Skin epidermis (tissue), 12 donors: Measurements from ENCODE around the gene KIF21B.

Experiments
- H3K27ac ChIP-seq, 21 experiments: fragments of 200-600 bp; sonication (generic) in 11 of 21; one replicate each; pipeline ENCODE4 v1.5.0; 2020; ENCODE audit warnings: mild to moderate bottlenecking in 3 of 21, inconsistent platforms in 2 of 21, moderate library complexity in 2 of 21
- H3K4me3 ChIP-seq, 7 experiments: fragments of 200-600 bp; sonication (generic) in 2 of 7; one replicate each; pipeline ENCODE4 v1.5.0; 2020; ENCODE audit warnings: inconsistent platforms in 2 of 7, mild to moderate bottlenecking in 2 of 7, moderate library complexity in 1 of 7

KIF21B gene

DNA sequence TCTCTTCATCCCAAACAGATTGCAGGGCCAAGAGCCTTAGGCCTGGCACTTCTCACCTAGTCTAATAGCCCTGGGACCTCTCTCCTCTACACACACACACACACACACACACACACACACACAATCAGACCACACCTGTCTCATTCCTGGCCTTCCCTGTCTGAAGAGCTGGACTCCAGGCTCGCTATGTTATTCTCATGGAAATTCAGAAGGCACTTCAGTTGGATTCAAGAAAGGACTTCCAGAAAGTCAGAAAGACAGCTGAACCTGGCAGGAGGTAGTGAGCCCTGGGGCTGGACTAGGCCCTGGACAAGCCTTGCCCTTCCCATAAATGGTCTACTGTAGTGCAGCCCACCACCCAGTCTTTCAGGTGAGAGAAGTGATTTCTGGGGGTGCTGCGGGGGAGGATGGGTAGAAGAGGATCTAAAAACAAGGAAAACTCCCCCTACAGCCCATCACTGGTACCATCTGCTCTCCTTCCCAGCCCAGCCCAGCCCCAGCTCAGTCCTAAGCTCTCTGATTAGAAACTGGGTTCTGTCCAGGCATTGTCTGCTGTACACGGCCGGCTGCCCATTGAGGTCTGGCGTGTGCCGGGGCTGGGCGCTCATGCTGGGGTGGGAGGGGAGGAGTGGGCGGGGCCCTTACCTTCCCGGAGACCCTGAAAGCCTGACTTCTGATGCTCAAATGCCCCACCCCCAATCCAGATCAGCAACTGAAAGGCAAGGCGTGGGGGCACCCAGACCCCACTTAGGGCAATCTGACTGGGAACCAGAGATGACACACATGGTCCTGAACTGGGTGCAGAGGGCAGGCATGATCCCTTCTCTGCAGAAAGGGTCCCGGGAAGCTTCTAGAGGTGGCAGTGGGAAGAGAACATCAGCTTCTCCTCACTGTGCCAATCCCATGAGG lies 2.5 kb downstream of the KIF21B start:
- Histone ChIP-seq H3K27ac (peak overlapping the region in 16 of 21 experiments; percentile 19 to 90 (median 68)), H3K4me3 (no peak overlapping the region)

DNA sequence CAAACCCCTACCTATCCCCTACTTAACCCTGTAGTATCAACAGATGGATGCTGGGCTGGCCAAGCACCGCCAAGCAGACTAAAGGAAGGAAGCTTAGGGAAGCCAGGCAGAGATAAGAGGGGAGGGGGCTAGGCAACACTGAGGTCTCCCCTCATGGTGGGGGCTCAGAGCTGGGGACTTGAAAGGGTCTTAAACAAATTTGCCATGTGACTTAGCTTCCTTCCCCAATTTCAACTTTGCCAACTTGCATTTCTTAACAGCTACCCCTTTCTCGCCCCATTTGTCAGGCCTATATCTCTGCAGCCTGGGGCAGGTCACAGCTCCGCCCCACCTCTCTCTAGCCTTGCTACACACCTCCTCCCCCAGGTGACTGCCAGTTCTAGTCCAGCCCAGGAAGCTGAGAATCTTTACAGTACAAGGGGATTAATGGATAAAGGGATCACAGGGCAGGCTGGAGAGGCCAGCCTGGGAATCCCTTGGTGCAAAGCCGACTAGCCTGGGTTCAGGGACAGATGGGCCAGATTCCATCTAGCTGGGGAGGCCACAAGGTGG lies 3.4 kb downstream of the KIF21B start:
- no peak overlapping the region for H3K4me3 ChIP-seq
- peak overlapping the region in 17 of 21 experiments; percentile 13 to 90 (median 65) for H3K27ac ChIP-seq

DNA sequence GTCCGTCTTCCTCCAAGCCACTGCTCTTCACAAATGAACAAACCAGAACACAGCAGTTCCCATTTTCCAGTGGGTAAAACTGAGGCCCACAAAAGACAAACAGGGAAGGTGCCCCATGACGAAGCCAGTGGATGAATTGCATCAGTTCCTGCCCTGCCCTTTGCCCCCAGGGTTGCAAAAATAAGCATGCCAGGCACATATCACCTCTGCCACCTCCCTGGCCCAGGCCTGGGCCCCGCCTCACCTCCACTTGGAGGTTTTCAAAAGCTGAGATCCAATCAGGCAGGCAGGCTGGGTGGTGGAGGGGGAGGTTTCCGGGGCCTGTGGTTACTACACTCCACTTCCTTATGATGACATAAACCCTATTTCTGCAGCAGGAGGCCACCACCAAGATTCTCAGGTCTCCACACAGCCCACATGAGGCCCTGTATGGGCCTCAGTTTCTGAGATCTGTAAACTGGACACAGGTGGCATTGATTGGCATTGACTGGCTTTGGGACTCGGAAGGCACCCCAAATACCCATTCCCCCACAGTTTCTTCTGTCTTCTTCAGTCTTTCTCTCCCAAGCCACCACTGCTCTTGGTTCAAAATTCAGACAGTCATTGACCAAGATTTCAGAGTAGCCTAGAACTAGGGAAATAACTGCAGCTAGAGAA lies 4.1 kb downstream of the KIF21B start:
- peak overlapping the region in 13 of 21 experiments; percentile 13 to 90 (median 74) for H3K27ac ChIP-seq

DNA sequence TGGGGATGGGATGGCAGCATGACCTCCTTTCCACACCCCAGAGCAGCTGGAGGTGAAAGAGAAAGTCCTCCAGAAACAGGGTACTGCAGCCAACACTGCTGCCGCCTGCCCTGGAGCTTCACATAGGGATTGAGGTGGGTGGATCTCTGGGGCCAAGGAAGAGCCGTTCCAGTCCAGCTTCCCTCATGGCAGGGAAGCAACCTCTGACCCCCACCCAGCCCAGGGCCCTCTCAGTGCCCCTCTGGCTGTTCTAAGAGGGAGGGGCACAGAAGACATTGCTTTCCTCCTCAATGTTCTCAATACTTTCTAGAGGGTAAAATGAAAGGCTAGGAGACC lies 5.7 kb downstream of the KIF21B start:
- H3K4me3 ChIP-seq, result no peak overlapping the region
- no peak overlapping the region for H3K27ac ChIP-seq

More for the DNA sequence above, 4.1 kb downstream of the KIF21B start:
- H3K4me3 ChIP-seq, result no peak overlapping the region

DNA sequence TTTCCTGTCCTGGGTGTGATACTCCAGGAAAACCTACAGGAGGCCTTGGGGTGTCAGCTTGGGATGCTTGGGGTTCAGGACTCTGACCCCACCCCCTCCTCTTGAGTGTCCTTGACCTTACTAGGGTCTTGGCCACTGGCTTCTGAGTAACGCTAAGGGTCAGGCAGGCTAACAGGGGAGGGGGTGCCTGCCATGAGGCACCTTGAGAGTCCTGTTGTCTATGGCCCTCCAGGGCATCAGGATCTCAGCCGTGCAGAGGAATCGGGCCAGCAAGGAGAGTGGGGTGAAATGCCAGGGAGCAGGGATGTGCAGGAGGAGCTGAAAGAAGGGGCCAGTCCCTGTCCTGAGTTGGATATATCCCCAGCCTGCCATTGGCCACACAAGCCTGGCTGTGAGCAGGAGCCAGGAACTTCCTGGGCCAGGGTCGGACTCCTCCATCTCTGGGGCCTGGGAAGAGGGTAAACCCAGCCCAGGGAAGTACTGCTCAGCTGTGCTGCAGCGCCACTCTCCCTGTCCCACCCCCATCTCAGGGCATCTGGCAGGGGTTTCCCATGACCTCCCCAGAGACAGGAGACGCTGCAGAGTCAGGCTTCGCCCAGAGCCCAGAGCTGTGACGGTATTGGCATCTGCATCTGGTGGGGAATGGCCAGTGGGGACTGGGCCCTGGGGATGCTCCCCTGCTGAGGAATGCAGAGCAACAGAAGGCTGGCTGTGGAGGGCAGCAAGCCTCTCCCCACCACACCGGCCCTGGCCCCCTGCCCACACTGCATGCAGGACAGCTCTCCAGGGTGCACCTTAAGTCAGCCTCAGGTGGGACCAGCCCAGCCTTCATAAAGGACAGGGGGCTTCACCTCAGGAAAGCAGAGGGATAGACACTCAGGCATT lies 6.3 kb downstream of the KIF21B start:
- H3K27ac ChIP-seq, result peak overlapping the region in 2 of 21 experiments; percentile 1 to 18
- H3K4me3 ChIP-seq, result no peak overlapping the region

DNA sequence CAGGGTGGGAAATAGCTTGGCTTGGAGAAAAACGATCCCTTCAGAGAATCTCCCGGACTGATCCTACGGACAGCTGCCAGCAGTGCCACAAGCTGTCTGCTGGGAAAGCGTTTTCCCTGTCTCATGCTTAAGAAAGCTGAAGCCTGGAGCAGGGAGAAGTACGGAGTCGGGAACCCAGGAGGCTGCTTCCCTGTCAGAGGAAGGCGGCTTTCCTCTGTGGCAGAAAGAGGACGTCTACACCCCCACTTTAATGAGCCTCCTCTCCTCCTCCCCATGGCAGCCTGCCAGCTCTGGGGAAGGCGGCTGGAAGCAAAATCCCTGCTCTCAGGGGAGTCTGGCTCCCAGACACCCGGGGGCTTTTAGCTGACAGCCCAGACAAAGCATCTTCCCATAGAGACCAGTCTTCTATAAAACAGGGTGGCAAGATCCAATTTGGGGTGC lies 7.3 kb downstream of the KIF21B start:
- H3K4me3 ChIP-seq, result no peak overlapping the region
- peak overlapping the region in 2 of 21 experiments; percentile 1 to 18 for H3K27ac ChIP-seq

DNA sequence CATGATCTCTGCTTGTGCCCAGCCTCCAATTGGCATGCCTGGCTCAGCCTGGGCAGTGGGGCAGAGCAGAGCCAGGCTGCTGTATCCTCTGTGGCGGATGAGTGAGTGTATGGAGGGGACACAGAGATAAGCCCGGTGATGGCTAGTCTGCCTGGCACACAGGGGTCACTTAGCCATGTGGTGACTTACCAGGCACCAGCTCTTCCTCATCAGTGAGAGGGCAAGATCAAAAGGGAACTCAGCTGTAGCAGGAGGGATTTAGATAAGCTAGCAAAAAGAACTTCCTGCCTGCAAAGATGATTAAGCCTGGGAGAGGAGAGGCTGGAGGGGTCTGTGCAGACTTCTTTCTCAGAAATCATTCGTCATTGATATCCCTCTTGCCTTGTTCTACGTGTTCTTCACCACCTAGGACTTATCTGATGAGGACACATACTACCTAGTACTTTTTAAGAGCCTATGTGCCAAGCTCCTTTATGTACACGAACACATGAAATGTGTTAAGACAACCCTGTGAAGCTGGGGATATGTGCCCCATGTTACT lies 7.9 kb downstream of the KIF21B start:
- Histone ChIP-seq H3K27ac (peak overlapping the region in 2 of 21 experiments; percentile 1 to 15), H3K4me3 (no peak overlapping the region)

DNA sequence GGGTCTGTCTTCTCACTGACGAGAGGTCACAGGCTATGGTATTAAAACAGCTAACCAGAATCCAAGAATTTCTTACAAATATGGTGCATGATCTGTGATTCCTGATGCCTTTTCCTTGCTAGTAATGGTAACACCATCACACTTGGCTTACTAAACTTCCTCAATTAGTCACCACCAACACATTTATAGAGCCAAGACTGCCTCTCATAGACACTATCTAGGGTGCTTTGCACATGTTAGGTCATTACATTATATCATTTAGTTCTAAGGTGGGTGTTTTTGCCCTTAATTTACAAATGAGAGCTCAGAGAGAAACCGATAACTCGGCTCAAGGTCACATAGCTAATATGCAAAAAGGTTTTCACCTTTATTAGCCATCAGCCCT lies 8.7 kb downstream of the KIF21B start:
- Histone ChIP-seq H3K4me3 (no peak overlapping the region), H3K27ac (no peak overlapping the region)

DNA sequence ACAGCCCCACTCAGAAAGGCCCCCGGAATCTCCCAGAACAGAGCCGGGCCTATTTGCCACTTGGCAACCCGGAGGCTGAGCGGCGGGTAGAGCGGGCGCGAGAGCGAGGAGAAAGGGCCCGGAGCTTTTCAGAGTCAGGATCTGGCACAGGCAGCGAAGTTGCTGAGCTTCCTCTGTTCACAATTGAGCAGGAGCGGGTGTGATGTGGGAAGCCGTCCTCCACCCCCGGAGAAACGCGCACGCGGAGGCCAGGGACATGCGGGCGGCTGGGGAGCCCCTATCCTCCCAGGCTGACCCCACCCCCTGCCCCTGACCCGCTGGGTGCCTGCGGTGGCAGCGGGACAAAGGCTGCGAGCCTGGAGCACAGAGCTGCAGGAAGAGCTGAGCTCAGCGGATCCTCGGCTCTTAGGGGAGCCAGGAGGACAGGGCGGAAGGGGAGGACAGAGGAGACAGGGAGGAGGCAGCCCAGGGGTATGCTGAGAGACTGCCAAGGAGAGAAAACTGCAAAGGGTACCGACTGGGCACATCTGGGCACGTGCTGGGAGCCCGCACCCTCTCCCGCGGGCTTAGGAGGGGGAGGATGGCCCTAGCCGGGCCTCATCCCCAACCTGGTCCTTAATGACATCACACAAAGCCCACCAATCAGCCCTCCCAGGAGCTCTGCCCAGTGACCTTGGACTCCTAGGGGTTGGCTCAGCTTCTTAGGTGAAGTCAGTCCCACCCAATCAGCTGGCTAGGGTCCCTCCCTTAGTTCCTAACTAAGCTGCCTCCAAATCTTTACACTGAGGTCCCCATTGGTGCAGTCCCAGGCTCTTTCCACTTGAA lies 9.3 kb downstream of the KIF21B start:
- peak overlapping the region in 1 of 21 experiments; percentile 5 for H3K27ac ChIP-seq
- peak overlapping the region in 1 of 7 experiments; percentile 4 for H3K4me3 ChIP-seq

DNA sequence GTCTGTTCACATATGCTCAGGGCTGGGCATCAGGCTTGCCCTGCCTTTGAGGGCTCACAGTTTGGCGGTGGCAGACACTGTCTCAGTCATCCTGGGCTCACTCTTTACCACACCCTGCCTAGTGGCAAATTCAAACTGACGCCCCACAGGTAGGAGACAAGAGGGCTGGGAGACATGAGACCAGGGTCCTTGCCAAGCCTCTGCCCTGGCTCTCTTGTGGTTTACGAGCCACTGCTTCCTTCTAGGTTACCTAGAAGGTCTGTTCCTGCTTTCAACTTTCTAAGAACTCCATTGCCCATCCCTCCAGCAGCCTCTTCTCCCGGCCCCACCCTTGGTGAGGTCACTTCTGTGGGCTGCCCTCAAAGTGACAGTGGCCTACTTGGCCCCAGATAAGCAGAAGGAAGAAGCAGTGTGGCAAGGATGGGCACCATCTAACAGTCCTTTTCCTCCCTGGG lies 10.5 kb downstream of the KIF21B start:
- no peak overlapping the region for H3K4me3 ChIP-seq
- H3K27ac ChIP-seq, result no peak overlapping the region

DNA sequence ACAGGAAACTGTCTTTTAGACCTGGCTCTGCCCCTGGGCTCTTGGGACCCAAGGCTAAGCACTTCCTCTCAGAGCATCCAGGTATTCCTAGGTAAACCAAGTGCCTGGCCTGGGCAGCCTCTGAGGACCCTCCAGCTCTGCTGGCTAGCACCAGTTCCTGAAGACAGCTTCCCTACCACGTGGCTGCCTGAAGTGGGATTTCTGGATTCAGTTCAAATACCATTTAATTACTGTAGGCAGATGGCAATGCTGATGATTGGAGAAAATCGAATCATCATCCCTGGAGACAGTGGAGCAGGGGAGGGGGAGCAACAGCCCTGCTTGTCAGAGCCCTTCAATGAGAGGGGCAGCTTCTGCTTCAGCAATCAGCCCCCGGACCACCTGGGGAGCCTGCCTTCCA lies 11.9 kb downstream of the KIF21B start:
- no peak overlapping the region for H3K4me3 ChIP-seq
- no peak overlapping the region for H3K27ac ChIP-seq

DNA sequence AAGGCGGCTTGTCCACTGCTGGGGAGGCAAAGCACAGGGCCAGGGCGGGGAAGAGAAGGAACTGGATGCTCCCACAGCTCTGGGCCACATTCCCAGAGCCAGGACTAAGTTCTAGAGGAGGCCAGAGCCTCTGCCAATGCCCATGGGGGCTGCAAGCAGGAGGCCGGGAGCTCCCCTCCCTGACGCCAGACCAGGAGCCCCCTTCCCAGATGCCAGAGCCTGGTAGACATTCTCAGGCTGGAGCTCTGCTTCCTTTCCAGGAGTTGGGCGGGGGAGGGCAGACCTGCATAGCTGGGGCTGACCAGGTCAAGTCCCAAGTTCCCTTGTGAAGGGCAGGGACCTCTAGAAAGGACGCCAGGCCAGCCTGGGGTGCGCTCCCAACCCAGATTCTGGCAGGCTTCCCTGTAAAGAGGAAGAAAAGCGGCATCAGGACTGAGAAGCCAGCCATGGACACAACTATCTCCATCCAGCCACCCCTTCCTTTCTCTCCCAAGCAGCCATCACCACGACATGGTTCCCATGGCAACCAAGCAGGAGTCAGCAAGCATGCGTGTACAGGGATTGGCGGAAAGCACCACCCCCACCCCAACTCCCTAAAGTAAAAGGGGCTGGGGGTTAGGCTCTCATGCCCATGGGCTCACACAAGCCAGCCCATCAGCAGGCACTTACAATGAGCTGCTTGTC lies 13.4 kb downstream of the KIF21B start:
- H3K4me3 ChIP-seq, result no peak overlapping the region
- no peak overlapping the region for H3K27ac ChIP-seq

DNA sequence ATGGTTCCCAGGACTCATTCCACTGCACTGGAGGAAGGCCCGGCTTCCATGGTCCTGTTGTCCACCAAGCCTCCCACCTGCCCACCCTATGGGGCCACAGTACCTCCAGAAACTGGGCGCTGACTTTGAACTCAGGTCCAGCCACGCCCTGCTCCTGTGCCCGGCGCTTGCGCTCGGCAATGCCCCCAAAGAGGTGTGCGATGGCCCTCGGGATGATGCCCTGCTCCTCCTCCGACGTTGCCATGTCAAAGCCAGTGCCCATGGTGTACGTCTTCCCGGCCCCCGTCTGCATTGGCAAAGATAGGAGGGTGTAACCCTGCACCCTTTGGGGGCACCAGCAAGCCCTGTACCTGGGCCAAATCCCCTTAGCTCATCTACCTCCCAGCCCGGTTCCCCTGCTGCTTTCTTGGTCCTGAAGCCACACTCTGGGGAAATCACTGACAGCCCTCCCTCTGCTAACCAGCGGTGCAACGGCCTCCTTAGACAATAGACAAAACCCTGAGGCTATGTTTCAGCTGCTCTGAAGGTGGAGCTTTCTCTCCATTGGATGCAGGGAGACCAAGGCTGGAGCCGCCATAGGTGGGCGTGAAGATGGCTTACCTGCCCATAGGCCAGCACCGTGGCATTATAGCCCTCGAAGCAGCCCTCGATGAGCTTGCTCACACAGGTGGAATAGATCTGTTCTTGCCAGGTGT lies 14.7 kb downstream of the KIF21B start:
- Histone ChIP-seq H3K27ac (no peak overlapping the region), H3K4me3 (no peak overlapping the region)

DNA sequence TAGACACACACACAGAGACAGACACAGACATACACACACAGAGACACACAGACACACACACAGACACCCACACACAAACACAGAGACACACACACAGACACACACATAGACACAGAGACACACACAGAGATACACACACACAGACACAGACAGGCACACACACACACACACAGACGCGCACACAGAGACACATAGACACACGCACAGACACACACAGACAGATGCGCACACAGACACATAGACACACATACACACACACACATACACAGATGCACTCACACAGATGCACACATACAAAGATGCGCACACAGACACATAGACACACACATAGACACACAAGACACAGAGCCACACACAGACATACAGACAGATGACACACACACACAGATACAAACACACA lies 16.0 kb downstream of the KIF21B start:
- Histone ChIP-seq H3K27ac (no peak overlapping the region), H3K4me3 (no peak overlapping the region)

DNA sequence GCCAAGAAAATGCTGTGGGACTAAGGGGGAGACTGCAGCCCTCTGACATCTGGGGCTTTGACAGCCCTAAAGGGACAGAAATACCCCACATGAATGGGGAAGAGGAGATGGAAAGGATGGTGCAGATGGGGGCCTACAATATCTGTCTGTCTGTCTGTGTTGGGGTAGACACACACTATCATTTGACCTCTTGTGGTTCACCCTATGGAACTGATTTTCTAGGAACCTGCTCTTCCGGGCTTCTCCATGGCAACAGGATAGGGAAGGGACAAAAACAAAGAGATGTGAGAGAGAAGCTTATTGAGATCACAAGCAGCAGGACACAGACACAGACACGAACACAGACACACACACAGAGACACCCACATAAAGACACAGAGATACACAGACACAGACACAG lies 17.1 kb downstream of the KIF21B start:
- Histone ChIP-seq H3K27ac (no peak overlapping the region), H3K4me3 (no peak overlapping the region)

DNA sequence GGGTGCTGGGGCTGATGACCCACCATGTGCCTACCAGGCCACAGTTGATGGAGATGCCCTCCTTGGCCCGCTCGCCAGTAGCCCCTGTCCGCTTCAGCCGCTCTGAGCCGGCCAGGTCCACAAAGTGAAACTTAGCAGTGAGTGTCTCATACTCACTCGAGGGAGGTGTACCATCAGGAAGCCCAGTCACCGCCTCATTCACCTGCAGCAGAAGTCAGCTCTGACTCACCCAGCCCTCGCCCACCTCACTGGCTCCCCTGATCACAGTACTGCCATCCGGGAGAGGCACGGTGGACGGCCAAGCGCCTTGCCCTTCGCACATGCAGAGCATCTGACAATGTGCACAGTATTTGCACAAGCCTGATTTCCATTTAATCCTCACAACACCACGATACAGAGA lies 18.8 kb downstream of the KIF21B start:
- Histone ChIP-seq H3K4me3 (no peak overlapping the region), H3K27ac (no peak overlapping the region)

DNA sequence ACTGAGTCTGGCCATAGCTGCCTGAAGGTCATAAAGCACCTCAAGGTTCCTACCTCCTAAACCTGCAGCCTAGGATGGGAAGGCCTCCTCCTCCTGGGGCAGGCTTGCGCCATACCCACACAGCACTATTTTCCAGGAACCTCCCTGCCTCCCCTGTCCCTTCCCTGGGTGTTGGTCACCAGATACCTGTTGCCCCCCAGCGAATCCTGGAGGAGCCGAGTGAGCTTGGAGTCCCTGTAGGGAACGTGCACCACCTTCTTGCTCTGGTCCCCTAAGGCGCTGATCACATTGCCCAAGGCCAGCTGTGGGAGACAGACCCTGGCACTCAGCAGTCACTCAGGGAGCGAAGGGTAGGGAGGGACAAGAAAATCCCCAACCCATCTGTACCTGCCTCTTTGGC lies 19.4 kb downstream of the KIF21B start:
- H3K27ac ChIP-seq, result no peak overlapping the region
- H3K4me3 ChIP-seq, result no peak overlapping the region

DNA sequence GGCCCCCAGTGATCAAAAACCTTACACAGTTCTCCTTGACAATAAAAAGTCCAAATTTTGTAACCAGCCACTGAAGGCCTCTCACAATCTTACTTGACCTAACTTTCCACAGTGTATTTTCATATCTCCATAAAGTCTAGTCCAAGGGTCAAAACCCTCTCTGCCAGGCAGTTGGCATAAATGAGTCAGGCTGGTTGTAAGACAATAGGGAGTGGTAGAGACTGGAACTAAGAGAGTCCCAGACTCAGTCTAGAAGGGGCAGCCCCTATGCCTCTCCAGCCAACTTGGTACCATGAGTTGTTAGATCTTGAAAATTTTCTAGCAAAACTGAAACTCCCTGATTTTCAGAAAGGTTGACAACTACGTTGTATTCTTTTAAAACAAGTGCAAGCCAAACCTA lies 21.0 kb downstream of the KIF21B start:
- no peak overlapping the region for H3K27ac ChIP-seq
- no peak overlapping the region for H3K4me3 ChIP-seq
